ENCODE measurements around the gene TENM3.

TENM3 gene

DNA sequence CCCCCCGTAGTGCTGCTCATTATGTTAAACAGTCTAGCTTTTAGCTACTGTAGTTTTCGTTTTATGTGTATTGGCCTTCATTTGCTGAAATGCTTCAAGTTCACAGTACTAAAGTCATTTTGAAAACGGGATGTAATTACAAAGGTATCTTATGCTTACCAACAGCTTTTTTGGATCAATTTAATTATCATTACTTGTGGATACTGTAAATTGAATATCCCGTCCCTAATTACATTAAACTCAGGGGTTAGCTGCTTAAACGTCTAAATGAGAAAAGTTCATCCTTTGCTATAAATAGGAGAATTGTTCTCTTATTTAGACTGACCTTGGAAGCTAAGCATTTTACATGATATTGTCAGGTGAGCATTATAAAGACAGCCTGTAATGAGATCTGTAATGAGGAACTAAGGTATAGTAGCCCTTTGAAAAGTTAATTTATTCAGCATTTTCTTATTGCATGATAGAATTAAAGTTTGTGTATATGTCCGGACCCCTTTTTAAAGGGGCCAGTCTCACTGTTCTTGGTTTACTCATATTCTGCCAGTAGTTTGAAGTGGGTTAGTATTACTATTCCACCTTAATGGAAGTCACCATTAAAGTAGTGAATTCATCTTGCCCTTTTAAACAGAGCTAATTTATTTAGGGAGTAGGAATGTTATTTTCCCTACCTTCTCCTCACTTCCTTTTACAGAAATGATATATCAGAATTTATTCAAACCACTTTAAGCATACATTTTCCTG is 252.6 kb downstream of the TENM3 start:
- in situ Hi-C loops (cut with MboI; ENCODE audit: low sequenced_read_pairs): no loop called here

DNA sequence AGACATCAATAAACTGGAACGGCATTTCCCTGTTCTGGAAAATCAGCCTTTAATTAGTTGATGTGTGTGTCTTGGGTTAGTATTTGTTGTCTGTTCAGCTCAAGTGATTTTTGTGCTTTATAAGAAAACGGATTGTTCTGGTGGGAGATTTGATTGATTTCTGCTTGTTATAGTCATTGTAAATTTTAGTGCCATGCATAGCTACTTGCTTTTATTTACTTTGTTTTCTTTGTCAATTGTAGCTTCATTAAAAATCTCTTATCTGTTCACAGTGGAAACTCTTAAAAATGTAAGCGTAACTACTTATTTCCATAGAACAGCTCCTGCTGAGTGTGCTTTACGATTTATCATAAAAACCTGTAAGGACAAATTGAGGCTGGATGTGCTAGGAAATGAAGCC is 253.2 kb downstream of the TENM3 start:
- in situ Hi-C loops (cut with MboI; ENCODE audit: low sequenced_read_pairs): no loop called here

DNA sequence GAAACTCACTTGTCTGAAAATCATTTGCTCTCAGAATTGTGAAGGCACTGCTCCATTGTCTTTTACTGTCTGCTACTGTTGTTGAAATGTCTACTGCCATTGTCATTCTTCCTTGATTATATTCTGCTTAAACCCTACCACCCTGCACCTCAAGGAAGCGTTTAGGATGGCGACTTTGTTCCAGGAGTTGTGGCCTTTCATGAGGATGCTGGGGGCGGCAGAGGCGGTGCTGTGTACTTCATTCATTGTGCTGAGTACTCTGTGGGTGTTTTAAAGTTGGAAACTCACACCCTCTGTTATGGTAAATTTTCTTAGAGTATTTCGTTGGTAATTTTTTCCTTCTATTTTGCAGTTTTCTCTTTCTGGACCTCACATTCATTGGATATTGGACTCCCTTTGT is 258.9 kb downstream of the TENM3 start:
- in situ Hi-C loops (cut with MboI; ENCODE audit: low sequenced_read_pairs): no loop called here

DNA sequence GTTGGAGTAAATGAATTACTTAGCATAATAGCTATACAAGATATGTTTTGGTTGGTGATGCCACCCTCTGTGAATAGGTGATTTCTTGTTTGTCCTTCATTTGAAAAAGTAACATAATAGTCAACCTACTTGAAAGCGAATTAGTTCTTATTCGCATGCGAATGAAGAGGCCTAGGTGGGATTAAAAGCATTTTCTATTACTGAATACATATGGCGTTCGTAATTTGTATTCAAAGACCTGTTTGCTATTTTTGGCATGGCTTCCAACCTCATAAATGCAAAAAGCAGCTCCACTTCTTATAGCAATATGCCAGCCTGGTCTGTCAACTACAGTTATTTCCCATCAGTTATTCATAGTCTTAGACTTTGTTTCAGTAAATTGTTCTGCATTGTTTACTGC is 261.3 kb downstream of the TENM3 start:
- in situ Hi-C loops (cut with MboI; ENCODE audit: low sequenced_read_pairs): no loop called here

DNA sequence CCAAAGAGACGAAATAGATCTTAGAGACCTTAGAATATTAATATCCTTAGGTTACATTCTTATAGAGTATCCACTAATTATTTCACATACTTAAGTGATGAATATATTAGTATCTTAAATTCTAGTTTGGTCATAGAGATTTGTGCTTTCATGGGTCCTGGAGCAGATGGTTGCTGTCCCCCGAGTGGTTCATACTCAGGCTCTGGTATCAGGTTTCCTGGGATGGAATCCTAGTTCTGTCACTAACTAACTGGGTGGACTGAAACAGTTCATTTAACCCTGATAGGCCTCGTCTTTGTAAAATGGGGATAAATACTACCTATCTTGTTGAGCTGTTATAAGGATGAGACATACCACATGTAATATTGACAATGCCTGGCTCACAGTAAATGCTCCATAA is 264.6 kb downstream of the TENM3 start:
- in situ Hi-C loops (cut with MboI; ENCODE audit: low sequenced_read_pairs): no loop called here

DNA sequence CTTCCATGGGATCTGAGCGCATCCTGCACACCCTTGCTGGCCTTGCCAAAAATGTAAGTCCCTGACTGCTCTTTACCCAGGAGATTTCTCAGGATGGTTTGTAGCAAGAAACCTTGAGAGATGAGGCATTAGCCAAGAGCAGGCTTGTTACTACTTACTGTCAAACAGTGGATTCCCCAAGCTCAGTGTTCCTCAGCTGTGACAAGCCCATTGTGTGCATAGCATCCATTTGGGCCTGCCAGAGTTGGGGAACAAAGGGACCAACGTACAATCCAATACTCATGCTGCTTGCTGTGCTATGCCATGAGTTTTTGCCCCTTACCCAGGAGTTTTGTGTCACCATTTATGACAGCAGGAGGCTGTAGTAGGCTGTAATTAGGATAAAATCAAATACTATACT is 267.6 kb downstream of the TENM3 start:
- in situ Hi-C loops (cut with MboI; ENCODE audit: low sequenced_read_pairs): no loop called here

DNA sequence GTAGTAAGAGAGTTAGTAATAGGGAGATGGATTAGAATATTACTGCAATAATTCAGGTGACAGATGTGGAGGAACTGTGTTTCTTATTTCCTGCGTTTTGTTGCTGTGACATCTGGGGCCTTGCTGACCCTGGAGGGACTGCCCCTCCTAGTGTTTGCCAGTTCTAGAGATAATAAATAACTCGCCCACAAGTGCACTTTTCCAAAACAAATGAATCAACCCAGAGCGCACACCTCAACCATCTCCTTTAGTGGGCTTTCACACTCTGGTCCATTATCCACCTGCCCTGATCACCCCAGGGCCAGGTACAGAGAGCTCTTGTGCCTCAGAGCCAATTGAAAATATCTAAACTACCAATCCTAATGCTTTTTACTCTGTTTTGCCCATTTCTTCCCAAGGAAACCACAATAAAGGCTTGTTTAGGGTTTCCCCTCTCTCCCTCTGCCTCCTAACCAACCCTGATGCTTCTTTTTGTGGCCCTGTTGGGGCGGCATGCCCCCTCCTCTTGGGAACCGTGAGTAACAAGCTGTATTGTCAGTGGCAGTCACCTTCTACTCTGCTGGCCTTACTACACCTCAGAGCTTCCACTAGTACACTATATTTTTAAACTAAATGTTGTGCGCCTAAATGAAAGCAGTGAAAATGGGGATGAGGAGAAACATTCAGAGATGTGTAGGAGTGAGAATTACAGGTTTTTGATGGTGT is 270.5 kb downstream of the TENM3 start:
- in situ Hi-C loops (cut with MboI; ENCODE audit: low sequenced_read_pairs): no loop called here

DNA sequence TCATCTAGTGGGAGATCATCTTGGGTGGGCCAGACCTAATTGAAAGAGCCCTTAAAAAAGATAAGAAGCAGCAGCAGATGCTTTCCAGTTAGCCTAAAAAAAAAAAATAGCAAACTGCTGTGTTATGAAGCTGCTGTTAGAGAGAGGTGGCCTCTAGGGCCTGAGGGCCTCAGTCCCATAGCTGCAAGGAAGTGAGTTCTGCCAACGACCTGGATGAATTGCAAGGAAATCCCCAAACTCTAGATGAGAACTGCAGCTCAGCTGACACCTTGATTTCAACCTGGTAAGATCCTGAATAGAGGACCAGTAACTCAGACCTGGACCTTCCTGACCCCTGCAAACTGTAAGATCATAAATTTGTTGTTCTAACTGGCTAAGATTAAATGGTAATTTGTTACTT is 275.2 kb downstream of the TENM3 start:
- in situ Hi-C loops (cut with MboI; ENCODE audit: low sequenced_read_pairs): no loop called here

DNA sequence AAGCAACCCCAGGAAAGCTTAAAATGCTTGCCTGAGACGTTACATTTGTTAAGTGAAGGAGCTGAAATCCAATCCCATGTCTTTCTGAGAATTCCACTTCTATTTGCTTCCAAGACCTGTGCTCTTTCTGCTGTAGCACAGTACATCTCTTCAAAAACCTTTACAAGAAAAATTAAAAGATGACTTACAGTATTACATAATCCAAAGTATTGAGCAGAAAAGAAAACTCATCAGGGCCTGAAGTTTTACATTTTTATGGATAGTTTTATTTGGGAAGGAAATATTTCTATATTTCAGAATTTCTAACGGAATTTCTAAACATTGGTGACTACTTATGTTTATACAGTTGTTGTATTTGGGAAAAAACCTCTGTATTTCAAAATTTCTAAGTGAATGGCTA is 276.3 kb downstream of the TENM3 start:
- in situ Hi-C loops (cut with MboI; ENCODE audit: low sequenced_read_pairs): no loop called here

DNA sequence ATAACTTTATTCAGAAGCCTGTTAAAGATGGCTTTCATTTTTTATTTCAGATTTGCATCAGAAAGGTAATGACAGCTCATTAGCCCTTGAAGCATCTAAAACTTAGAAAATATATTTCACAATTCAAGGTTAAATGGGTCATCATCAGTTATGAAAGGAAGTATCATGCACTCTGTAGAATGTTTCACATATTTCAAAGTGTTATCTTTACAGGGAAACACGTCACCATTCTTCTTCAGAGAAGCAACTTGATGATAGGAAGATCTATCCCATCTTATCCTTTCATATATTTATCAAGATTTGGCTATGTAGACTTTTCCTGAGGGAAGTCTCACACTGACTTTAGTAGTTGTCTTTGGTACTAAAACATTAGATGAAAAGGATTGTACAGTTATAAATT is 277.8 kb downstream of the TENM3 start:
- in situ Hi-C loops (cut with MboI; ENCODE audit: low sequenced_read_pairs): no loop called here

DNA sequence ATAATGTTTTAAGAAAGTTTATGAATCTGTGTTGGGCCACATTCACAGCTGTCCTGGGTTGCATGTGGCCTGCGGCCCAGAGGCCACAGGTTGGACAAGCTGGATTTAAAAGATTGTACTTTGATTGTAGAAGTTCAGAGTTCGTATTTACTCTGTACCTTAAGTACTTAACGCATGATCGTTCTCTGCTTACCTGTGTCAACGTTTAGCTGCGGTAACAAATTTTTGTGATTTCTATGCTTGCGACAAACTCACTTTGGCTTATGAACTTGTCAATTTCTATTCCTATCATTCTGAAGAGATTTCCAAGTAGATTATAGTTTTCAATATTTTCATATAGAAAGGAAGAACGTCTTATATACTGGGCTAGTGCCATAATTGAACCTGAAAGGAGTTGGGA is 285.6 kb downstream of the TENM3 start:
- in situ Hi-C loops (cut with MboI; ENCODE audit: low sequenced_read_pairs): no loop called here

DNA sequence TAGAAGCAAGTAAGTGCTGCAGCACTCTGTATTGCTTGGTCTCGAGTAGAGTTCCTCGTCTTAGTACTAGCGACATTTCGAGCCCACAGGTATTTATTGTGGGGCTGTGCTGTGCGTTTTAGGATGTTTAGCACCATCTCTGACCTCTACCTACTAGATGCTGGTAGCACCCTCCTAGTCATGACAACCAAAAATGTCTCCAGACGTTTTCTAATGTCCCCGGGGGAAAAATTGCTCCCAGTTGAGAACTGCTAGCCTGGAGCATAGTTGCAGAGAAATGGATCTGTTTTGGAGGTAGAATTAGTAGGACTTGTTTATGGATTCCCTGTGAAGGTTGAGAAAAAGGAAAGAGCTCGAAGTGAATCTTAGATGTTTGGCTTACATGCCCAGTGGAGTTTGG is 287.2 kb downstream of the TENM3 start:
- in situ Hi-C loops (cut with MboI; ENCODE audit: low sequenced_read_pairs): no loop called here

DNA sequence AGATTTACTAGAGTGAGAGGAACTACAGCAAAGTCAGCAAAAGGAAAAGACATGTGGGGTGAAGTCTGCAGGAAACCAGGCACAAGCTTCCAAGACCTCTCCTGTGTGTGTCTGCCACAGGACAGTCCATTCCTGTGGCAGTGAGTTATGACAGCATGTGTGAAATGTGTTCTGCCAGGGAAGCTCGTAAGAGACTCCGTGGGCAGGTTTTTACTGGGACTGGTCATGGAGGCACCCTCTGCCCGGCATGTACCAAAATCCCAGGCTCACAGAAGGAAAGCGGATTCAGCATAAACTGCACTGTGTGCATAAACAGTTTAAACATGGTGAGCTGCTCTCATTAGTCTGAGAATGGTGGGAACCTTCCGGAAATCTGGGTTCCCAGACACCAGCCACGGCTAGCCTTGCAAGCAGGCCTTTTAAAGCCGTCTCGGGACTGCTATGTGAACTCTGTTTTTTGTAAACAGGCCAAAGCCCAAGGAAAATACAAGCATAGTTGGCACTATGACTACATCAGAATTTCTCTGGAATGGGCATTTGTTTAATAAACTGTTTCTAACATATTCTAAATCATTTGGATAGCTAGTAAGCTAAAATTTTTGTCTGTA is 288.5 kb downstream of the TENM3 start:
- in situ Hi-C loops (cut with MboI; ENCODE audit: low sequenced_read_pairs): no loop called here

DNA sequence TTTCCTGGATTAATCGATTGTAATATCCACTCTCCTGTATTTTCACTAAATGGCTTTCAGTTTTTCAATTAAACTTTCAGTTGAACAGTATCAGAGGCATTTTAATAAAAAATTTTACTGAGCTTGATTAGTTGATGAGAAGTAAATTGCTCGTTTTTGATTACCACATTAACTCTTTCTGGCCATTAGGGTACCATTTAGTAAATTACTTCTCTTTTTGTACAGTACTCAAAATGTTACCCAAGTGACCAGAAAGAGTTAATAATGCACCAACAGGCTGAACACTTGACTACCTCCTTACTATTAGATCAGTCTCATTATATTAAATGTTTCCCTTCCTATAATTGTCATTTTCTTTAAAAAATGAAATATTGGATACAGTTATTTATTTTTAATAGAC is 289.2 kb downstream of the TENM3 start:
- in situ Hi-C loops (cut with MboI; ENCODE audit: low sequenced_read_pairs): no loop called here

DNA sequence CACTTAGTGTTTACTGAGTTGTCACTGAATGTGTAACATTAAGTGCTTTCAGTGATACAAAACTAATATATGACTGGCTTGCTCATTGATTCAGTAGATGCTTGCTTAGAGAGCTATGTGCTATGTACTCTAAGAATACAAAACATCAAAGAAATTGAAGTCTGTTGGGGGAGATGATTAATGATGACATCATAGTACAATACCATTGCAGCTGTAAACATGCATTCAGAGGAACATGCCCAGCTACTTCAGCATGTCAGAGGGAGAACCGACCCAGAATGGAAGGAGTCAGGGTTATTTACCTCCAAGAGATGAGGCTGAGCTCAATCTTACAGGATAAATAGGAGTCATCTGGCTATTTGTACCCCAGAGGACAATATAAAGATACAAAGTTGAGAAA is 290.8 kb downstream of the TENM3 start:
- in situ Hi-C loops (cut with MboI; ENCODE audit: low sequenced_read_pairs): no loop called here

DNA sequence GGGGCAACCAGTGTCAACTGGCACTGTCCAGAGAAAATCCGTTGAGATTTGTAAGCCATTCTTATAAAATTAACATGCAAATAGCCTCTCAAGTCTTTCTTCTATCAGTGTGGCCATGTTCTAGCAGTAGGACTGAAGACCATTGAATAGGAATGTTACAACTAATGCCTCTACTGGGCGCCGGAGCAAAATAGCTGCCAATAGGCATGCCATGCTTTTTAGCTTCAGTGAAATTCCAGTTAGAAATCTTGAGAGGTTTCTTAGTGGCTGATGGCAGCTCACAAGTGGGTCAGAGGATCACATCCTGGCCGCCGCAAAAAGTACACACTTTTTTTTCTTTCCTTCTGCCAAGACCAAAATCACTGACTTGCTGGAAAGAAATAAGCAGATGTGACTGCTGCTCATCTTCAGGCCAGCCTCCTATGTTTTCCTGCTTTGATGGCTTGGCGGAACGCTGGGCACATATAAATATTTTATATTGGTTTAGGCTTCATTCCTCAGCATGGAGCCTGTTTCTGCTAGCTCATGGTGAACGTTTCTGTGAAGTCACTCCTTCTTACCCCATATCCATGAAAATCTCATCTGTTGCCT is 293.1 kb downstream of the TENM3 start:
- in situ Hi-C loops (cut with MboI; ENCODE audit: low sequenced_read_pairs): no loop called here

DNA sequence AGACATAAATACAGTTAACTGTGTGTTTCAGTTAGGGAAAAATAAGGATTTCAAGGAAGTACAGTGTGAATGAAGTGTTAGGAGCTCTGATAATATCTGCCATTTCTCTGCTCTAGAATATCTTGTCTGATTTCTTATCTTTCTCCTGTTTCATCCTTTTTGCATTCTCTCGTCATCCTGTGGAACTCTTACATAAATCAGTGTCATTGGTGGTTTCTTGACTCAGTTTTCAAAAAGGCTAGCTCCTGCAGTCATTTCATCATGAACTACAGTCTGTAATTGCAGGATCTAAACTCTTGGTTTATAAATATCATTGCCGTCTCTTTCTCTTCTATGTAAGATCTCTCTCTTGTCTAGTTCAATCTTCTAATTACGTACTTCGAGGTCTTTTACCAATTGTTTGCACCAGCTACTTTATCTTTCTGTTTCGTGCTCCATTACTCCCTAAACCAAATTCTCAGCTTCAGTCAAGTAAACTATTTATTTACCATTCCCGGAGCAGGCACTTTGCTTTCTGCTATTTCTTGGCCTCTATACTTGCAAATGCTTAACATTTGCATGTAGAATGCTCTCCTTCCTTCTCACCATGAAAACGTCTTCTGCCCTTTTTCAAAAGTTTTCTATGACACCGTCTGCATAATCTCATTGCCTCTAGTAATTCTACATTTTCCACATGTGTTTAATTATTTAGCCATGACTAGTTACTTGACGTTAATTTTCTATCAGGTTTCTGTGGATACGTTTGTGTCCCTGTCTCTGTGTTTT is 294.0 kb downstream of the TENM3 start:
- in situ Hi-C loops (cut with MboI; ENCODE audit: low sequenced_read_pairs): no loop called here

DNA sequence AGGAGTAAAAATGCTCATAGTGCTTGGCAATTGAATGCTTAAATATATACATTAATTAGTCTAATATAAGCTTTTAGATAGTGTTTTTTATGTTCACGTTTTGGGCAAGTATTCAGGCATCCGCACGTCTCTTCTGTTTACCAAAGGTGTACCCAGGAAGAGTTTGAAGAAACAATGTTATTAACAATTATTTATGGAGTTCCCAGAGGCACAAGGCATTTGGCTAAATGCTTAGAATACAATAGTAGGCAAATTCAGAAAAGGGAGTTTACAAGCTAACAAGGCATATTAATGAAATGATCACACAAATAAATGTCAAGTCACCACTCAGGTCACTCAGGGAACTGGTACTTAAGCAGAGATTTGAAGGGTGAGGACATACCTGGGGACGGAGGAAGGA is 294.8 kb downstream of the TENM3 start:
- in situ Hi-C loops (cut with MboI; ENCODE audit: low sequenced_read_pairs): no loop called here

DNA sequence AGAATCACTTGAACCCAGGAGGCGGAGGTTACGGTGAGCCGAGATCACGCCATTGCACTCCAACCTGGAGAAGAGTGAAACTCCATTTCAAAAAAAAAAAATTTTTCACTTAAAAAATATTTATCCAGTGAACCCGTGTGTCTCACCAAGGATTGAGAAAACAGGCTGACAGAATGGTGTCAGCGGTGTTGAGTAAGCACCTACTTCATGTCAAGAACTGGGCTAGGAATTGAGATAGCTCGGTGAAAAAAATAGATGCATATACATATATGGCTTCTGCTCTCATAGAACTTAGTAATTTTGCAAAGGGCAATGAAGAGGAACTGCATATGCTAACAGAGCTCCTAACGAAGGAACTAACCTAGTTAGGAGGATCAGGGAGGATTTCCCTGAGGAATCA is 297.3 kb downstream of the TENM3 start:
- in situ Hi-C loops (cut with MboI; ENCODE audit: low sequenced_read_pairs): no loop called here

DNA sequence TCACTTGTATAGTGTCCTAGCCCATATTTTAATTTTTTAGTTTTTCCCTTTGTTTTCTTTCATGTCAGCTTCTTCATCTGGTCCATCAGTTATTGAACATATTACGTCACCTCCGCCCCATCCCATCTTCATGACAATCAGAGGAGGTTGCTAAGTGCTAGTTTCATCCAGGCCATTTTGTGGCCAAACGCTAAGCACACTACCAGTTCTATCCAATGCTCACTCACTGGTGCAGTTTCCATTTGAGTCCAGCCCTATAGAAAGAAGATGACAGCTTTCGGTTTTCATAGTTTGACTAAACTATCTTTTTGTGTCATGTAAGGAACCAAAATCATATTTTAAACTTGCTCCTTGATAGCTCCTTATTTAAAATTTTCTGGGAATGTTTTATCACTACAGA is 304.2 kb downstream of the TENM3 start:
- in situ Hi-C loops (cut with MboI; ENCODE audit: low sequenced_read_pairs): no loop called here

DNA sequence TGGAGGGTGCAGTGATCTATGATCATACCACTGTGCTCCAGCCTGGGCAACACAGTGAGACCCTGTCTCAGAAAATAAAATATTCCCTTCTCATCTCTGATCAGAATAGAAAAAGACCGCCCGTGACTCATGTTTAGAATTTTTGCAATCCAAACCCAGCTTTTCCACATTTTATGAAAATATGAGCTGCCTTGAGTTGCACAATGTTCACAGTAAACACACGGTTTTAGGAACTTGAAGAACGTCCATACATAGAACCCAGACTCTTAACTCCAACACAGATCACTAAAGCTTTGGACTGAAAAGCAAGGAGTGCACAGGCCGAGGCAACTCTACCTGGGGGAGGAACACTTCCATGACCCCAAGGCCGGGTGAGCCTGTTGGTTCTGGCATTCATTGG is 305.0 kb downstream of the TENM3 start:
- in situ Hi-C loops (cut with MboI; ENCODE audit: low sequenced_read_pairs): no loop called here

All from HL-60/S4 (cell line).